ENCODE measurements around the gene MPND.

The MPND gene, protein sequence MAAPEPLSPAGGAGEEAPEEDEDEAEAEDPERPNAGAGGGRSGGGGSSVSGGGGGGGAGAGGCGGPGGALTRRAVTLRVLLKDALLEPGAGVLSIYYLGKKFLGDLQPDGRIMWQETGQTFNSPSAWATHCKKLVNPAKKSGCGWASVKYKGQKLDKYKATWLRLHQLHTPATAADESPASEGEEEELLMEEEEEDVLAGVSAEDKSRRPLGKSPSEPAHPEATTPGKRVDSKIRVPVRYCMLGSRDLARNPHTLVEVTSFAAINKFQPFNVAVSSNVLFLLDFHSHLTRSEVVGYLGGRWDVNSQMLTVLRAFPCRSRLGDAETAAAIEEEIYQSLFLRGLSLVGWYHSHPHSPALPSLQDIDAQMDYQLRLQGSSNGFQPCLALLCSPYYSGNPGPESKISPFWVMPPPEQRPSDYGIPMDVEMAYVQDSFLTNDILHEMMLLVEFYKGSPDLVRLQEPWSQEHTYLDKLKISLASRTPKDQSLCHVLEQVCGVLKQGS

GRCh38 chr19:4343370-4344307 is at the start of gene MPND:
TSS of gene MPND (plus strand) at chr19:4343562. CDS start at chr19:4343594, 32 bp downstream.
- DNase-seq = peak; percentile 84

- no peak for DNase-seq
Observed at GRCh38 chr19:4294389-4294788, 49.0 kb upstream of the MPND start.

GRCh38 chr19:4295972-4296771 is 47.2 kb upstream of the MPND start:
- no peak for DNase-seq

GRCh38 chr19:4297901-4298809 is 45.2 kb upstream of the MPND start:
- DNase-seq = no peak

- no peak for DNase-seq
Observed at GRCh38 chr19:4298810-4299550, 44.4 kb upstream of the MPND start.

- DNase-seq = no peak
Observed at GRCh38 chr19:4300589-4300988, 42.8 kb upstream of the MPND start.

DNA sequence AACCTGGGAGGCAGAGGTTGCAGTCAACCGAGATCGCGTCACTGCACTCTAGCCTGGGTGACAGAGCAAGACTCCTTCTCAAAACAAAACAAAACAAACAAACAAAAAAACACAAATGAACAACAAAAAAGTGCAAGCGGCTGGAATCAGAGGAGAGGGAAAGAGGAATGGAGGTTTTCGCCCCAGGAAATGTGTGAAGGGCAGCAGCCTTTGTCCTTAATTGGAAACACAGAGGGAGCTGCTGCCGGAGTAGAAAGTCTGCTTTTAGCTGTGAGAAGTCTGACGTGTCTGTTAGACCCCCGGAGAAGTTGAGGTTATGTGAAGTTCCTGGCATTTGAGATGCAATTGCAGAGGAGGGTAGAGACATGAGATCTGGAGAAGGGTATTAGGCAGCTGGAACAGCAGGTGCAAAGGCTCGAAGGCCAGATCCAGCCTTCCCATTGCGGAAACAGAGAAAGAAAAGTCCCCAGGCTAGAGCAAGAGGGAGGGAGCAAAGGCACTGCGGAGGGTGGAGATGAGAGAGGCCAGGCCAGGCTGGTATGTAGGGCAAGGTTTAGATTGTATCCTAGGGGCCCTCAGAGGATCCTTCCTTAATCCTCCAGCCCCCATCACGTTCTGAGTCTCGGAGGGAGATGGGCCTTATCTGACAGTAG is 41.6 kb upstream of the MPND start:
- DNase-seq = no peak

DNA sequence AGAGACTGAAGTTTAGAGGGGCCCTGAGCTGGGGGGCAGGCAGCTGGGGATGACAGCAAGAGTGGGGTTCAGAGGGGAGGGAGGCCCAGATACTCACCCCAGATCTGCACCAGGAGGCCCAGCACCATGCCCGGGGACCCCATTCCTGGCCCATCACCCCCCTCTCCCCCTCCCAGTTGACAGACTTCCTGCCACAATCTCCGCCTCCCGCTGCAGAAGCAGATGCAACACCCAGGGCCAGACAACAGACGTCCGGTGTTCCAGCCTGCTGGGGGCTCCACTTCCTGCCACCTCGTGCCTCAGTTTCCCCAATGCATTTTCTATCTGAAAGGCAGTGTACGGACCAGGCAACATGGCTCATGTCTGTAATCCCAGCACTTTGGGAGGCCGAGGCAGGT is 41.1 kb upstream of the MPND start, which contains the start of gene TMIGD2:
TSS of gene TMIGD2 (minus strand) at position 147 of the 398 bp plus-strand sequence. CDS start at position 143, 4 bp downstream.
- DNase-seq = no peak

DNA sequence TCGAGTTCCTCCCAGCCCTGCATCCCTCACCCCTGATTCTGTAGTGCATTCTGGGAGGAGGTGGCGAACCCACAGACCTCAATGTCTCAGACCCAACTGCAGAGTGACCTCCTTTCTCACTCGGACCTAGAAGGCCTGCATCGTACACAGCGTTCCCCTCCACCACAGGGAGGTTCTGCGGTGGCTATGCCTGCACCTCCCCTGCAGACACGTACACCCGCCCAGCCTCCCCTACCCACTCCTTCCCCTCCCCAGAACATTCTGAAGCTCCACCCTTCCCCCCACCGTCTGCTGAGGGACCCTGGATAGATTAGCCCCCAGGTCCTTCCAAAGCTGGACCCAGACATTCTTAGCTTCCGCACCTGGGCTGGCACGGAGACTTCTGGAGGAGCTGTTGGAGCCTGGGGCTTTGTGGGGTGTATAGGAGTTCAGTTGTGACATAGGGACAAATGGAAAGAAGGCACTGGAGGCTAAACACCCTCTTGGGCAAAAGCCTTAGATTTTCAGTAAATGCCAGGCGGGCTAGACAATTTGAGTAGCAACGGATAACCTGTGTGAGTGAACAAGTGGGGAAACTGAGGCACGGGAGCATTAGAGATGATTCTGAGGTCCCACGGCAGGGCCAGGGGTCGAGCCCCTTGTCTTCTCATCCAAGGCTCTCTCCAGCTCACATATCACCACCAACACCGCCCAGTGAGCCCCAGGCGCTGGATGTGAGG is 39.4 kb upstream of the MPND start:
- no peak for DNase-seq

DNA sequence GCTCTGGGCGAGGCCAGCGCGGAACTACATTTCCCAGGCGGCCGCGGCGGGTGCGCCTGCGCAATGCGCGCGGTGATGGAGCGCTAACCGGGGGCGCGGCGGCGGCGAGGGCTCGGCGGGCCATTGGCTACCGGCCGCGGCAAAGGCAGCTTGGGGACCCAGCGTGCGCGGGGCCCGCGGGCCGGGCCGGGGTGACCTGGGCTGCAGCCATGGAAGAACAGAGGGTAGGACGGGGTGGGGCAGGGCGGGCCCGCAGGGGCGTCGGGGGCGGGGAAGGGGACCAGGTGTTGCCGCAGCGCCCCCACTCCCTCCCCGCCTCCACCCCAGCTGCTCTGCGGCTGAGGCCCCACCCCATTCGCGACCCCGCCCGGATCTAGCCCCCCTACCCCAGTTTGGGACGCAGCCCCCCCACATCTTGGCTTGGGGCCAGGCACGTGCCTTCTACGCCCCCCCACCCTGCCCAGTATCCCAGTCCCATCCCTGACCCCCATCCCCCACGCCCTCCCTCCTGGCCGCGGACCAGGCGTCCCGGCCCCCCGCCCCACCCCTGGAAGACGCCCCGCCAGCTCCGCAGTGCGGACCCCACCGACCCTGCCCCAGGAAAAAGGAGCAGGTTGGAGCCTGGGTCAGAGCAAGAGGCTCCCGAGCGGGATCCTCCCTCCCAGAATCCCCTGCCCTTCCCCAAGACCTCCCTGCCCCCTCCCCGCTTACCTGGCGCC is 38.7 kb upstream of the MPND start, which contains the start of gene FSD1:
TSS of gene FSD1 (plus strand) at position 61 of the 719 bp plus-strand sequence. CDS start at position 210, 149 bp downstream.
- DNase-seq = peak; percentile 65

- DNase-seq = no peak
Observed at GRCh38 chr19:4305257-4305612, 38.1 kb upstream of the MPND start.

GRCh38 chr19:4305659-4306058 is 37.7 kb upstream of the MPND start:
- no peak for DNase-seq

DNA sequence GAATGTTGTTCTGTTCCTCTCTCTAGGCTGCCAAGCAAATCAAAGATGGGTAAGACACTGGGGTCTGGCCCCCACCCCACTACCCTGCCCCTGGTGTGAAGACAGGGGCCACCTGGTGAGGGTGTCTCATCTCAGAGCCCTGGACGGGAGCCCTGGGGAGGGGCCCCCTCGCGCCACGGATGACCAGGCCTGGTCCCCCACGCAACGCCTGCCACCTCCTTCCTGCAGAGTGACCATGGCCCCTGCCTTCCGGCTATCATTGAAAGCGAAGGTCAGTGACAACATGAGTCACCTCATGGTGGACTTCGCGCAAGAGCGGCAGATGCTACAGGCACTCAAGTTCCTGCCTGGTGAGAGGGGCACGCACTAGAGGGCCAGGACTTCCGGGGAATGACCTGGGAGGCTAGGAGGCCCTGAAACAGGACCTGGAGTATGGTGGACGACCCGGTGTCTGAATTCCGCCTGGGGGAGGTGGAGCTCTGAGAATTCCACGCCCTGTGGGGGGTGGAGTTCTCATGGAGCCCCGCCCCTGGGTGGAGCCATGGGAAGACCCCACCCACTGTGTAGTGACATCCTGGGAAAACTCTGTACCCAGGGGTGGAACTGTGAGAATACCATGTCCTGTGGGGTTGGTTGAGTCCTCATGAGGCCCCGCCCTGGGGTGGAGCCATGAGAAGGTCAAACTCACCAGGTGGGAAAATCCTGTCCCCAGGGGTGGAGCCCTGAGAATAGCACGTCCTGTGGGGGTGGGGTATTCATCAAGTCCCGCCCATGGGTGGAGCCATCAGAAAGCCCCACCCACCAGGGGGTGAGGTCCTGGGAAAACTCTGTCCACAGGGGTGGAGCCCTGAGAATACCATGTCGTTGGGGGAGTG is 32.9 kb upstream of the MPND start:
- DNase-seq = no peak

DNA sequence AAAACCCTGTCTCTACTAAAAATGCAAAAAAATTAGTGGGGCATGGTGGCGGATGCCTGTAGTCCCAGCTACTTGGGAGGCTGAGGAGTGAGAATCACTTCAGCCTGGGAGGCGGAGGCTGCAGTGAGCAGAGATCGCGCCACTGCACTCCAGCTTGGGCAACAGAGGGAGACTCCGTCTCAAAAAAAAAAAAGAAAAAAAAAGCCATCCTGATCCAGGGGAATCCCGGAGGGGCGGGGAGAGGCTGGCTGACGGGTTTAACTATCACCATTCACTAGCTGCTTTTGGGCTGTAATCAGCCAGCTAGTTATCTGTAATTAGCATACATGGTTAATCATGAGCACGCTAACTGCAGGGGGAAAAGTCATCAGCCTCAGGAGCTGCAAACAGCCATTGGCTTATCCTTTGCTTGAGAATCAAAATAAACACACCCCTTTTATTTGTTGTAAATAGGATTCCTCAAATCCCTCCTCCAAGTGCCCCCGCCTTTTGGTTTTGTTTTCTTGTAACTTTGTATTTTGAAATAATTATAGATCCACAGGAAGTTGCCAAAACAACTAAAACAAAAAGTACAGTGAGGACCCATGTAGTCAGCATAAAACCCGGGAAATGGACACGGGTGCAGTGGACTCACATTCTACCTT is 29.4 kb upstream of the MPND start:
- DNase-seq = no peak

DNA sequence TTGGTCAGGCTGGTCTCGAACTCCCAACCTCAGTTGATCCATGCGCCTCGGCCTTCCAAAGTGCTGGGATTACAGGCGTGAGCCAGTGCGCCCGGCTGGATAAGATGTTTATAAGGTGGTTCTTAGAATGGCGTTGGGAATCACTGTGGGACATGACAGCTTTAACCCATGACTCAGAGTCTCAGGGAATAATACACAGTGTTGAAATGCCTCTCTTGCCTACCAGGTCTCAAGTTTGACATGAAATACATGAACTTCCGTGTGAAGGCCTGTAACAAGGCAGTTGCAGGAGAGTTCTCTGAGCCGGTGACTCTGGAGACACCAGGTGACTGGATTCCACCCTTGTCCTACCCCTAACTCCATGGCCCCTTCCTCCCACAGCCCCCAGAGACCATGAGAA is 26.4 kb upstream of the MPND start:
- DNase-seq = no peak

DNA sequence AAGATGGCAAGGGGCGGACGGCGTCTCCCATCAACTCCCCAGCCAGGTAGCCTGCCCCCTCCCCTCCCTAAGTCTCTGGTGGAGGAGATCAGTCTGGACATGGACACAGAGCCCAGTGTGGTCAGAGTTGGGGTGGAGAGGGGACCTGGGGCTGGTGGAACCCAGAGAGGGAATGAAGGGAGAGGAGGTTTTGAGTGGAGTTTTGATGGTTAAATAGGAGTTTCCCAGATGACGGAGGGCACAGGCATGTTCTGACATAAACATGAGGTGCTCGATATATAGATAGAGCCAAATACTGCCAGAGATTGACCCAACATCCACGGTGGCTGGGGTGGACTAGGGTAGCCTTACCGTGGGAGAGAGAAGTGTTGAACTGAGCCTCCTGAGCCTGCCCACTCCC is 24.9 kb upstream of the MPND start:
- no peak for DNase-seq

GRCh38 chr19:4319067-4319718 is 24.2 kb upstream of the MPND start:
- no peak for DNase-seq
